ENCODE data around the gene CD84.

GRCh38 chr1:160520582-160520981, 58.7 kb downstream of the CD84 start:
- TF ChIP-seq CTCF (optimal IDR thresholded peaks at IDR 0.05 in 1 of 3, IDR thresholded peaks at IDR 0.05 in 1 of 3, conservative IDR thresholded peaks at IDR 0.05 in 1 of 3; ENCODE audit: extremely low read depth in 1 of 3, insufficient read depth in 2 of 3, low read length in 3 of 3): no peak
- TF ChIP-seq EZH2 (IDR thresholded peaks at IDR 0.05; ENCODE audit: low read length): no peak
